NCI-H1930 (cell line): Measurements from ENCODE around the gene CCR9.

Experiments
- DNase-seq, 2 experiments: peaks; one replicate each; lab custom pipeline; 2025; lab: John Stamatoyannopoulos, UW

The CCR9 gene

DNA sequence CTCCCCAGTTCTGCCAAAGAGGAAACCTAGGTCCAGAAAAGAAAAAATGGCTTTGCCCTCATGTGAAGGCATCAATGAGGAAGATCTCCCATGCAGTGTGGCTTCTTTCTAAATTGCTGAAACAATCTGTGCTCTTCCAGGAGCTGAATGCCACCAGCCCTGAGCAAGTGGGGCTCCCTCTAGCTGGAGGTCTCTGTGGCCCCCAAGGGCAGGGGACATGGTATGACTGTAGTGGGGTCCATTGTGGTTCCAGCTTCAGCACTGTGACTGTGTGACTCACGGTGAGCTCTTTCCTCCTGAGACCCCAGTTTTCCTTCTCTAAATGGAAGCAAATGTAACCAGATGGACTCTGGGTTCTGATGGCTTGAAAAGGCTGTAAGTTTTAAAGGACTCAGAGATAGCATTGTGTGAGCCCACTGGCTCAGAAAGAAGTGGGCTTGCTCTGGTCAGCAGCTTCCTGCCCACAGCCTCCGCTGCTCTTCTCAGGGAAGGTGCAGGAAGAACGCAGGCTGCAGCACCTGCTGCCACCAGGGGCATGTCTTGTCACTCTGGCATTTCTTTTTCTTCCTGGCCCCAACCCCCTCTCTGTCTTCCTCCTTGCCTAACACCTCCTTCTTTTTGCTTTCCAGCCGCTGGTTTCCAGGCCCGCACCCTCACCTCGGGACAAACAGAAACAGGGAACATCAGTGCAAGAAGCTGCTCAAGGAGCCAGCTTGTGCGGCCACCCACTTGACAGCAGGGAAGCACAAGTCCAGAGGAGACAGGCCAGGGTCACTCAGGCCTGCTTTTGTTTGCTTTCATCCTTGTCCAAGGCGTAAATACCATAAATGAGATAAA is 51.1 kb downstream of the CCR9 start:
- no peak for DNase-seq

- no peak for DNase-seq
Measured at GRCh38 chr3:45938043-45938435, 51.7 kb downstream of the CCR9 start.

DNA sequence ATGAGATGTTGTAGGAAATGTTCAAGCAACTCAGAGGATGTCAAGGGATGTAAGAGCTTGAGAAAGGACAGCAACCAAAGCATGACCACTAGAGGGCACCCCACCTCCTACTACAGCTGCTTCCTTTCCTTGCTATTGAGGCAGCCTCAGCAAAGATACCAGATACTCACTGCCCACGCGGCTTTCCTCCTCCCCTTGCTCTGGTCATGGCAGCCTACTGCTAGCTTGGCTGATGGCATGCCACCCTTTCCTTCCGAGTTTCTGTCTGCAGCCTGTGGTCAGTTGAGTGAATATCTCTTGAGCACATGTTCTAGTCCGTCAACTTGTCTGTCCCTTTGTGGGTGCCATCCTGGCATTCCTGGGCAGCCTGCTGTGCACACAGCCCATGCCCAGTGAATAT is 52.5 kb downstream of the CCR9 start:
- peak; percentile 25 to 27 for DNase-seq

- DNase-seq: no peak
Measured at GRCh38 chr3:45939341-45939771, 53.0 kb downstream of the CCR9 start.

DNA sequence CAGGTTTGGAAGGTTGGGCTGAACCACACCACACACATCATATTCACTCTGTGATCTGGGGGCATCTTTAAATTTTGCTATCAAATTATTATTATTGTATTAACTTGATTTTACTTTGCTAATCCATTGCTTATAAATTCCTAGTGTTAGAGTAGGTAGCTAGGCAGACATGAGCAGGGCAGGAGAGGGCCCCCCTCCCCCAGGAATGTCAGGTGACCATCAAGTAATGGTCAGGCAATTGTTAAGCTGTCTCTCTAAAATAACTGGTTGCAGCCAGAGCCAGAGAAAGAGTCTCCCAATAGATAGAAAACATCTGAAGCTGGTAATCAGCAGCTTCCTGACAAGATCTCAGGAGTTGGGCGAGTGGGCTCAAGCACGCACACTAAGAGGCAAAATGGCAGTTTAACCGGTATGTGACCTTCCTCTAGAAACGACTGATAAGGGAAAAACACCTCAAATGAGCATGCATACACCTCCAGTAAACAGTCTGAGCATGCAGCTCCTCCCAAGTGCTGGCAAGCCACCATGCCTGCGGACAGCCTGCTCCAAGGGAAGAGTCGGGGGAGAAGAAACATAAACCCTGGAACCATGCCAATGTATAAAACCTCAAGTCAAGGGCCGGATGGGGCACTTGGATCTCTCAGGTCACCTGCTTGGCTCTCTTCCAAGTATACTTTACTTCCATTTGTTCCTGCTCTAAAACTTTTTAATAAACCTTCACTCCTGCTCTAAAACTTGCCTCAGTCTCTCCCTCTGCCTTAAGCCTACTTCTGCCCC is 53.8 kb downstream of the CCR9 start:
- DNase-seq: no peak

- DNase-seq: no peak
Measured at GRCh38 chr3:45940781-45941365, 54.5 kb downstream of the CCR9 start.

DNA sequence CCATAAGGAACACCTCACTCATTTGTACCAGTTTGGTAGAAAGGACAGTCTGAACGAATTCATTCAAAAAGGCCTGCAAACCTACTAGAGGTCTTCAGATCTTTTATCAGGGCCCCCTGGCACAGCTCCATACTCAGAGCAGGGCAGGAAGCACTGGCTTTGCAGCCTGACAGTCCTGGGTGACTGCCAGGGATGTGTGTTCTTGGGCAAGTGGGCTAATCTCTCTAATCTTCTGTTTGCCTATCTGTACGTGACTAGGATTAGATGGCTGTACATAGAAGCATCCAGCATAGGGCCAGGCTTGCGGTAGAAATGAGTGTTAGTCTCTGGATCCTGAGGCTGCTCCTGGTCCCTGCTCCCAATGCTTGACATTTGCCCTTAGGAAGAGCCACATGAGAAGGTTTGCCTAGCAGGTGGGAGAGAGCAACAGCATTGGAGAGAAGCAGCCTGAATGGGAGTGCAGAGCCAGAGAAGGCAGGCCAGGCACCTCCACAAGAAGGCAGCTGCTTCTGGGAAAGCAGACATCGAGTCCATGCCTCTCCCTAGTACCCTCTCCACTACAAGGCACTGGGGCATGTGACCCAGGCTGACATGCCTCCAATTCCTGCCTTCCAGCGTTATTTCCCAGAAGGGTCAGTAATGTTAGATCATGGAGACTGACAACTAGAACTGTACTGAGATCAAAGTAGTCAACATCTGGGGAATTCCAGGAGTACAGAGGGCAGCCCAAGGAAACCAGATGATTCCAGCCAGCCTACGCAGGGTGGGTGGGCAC is 55.9 kb downstream of the CCR9 start:
- no peak for DNase-seq

DNA sequence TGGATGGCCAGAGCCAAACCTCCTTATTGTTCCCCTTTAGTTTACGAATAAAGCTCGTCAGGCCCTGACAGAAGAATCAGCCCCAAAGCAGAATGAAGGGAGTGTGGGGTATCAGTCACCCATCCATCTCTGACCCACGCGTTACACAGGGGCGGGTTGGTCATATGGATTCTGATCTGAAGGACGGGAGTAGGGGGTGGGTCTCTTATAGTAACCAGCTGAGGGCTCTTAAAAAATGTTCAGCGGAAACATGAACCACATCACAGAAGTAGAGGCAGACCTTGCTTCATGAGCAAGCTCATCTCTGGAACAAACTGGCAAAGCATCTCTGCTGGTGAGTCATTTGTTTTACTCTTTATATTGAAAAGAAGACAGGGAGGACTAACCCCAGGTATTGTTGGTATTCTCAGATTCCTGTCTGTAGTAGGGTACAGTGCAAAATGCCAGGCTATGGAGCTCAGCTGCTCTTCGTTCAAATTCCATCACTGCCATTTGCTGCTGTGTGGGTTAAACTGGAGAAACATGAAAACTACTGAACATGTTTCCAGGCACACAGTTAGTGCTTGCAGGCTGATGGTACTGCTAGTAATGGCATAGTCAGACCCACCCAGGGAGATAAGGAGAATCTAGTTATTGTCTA is 57.0 kb downstream of the CCR9 start, which contains the start of gene CXCR6:
Gene CXCR6, plus strand, starts transcription at position 258 of the 640 bp plus-strand sequence. CDS start 3,018 bp downstream, outside the sequence.
- DNase-seq: no peak

DNA sequence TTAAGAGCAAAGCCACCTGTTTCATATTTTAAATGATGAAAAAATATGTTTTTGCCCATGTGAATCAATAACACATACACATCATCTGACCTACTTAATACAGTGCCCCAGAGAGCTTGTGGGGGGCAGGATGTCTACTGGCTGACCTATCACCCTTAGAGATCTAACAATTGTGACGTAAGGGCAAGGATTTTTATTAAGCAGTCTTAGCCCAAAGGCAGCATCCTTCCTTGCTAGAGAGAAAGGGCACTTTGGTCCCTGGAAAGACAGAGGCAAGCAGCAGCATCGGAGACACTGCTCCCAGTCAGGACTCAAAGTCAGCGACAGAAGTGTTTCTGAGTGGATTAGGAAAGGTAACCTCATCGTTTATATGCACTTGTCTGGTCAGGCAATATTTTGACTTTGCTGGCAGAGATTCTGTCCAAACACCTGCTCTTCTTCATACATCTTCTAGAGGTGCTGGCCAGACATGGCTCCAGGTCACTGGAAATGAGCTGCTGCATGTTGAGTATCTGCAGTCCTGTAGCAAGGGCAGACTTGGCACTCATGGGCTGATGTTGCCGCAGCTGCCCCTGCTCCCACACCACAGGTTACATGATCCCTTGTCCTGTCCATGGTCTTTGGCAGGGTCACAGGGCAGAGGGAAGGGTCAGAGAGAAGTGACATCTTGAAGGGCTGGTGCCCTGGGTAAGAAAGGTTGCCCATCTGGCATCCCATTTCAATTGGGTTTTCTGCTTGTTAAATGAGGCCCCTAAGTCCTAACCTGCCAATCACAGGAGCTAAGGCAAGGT is 58.7 kb downstream of the CCR9 start:
- DNase-seq: no peak

- no peak for DNase-seq
Measured at GRCh38 chr3:45946307-45946706, 60.0 kb downstream of the CCR9 start.

- DNase-seq: no peak
Measured at GRCh38 chr3:45946875-45947274, 60.5 kb downstream of the CCR9 start.

DNA sequence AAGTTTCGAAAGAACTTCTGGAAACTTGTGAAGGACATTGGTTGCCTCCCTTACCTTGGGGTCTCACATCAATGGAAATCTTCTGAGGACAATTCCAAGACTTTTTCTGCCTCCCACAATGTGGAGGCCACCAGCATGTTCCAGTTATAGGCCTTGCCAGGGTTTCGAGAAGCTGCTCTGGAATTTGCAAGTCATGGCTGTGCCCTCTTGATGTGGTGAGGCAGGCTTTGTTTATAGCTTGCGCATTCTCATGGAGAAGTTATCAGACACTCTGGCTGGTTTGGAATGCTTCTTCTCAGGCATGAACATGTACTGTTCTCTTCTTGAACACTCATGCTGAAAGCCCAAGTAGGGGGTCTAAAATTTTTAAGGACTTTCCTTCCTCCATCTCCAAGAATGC is 61.0 kb downstream of the CCR9 start:
- no peak for DNase-seq

GRCh38 chr3:45948311-45948781 is 62.0 kb downstream of the CCR9 start:
- DNase-seq: no peak

DNA sequence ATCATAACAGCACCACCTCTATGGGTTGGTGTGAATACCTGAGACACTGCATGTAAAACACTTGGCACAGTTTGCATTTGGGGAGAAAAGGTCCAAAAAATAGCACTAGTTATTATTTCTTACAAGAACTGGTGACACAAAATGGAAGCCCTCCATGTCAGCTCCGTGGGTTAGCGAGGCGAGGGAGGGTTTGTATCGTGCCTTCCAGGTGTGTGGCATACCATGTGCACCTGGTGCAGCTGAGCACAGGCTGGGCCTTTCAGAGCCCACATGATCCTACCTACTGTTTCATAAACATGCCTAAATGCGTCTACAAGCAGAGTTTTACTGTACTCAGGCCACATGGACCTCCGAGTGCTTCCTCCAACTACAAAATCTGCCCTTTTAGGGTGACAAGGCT is 62.5 kb downstream of the CCR9 start:
- no peak for DNase-seq

GRCh38 chr3:45949432-45949831 is 63.1 kb downstream of the CCR9 start:
- DNase-seq: no peak

GRCh38 chr3:45950131-45950530 is 63.8 kb downstream of the CCR9 start:
- DNase-seq: no peak

- no peak for DNase-seq
Measured at GRCh38 chr3:45950686-45951600, 64.6 kb downstream of the CCR9 start.

DNA sequence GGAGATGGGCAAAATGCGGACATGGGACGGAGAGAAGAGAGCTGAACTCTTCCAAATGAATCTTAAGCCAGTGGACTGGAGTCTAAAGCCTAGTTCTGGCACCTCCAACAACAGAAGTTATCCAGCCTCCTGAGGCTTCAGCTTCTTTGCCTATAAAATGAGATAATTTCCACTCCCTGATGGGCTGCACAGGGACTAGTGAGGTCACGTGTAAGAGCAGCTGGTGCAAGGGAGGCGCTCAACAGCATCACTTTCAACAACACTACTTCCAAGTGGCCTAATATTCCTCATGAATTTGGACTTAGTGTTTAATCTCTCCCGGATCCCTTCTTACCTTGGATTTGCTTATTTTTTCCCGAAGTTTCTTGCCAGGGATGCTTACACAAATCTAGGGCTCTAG is 65.6 kb downstream of the CCR9 start:
- DNase-seq: no peak

GRCh38 chr3:45952456-45952855 is 66.1 kb downstream of the CCR9 start:
- DNase-seq: no peak
